Measurements from ENCODE around the gene PHTF2. TPM values are rescaled to one million over a fixed set of nuclear protein-coding genes. Genes with fewer than 3 reads are reported as not detected.

Gene PHTF2
- total RNA-seq = 10 to 100 TPM; 41.5 to 56.4 TPM

GRCh38 chr7:77798394-77799077, at the start of gene PHTF2, which contains the start of gene TMEM60:
Gene PHTF2 (plus strand): TSS chr7:77798773.
Gene TMEM60 (minus strand): TSS chr7:77798434. CDS start chr7:77794373, 4,061 bp downstream.
- ATAC-seq = peak; percentile 91
- peaks cover 29% of the 10 kb centered on the region for H3K36me3 Mint-ChIP-seq
- no peaks in the 10 kb centered on the region for H3K27me3 Mint-ChIP-seq
- H3K9me3 Mint-ChIP-seq (ENCODE audit: low read depth) = no peaks in the 10 kb centered on the region
- peak; percentile 98 for DNase-seq
- peak within 1 kb of the TSS; percentile 93 for H3K4me3 Mint-ChIP-seq
- H3K4me1 Mint-ChIP-seq = peaks cover 61% of the 10 kb centered on the region
- CTCF ChIA-PET = interaction anchor here (0.6 to 1.9 kb wide), 6 partner anchors 13 to 137 kb away, joined by 3 to 15 read pairs (median 4); partner anchors contain the start of gene RSBN1L
- peak within 1 kb of the TSS; percentile 91 for H3K27ac Mint-ChIP-seq

DNA sequence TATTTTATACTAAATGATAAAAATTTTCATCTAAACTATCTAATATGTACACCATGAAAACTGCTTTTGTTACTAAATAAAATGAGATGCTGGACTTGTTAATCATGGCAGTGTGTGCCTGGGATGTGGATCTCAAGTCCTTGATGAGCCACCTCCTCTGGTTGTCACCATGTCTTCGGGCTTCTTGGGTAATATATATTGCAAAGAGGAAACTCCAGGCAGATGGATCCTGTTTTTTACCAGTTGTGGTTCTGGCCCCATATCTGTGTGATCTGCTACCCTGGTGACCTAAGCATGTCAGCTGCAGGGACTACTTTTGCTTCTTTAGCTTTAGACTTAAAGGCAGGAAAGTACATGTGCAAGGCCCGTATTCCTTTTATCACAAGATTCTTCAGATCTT, 46.6 kb upstream of the PHTF2 start:
- CTCF ChIA-PET = interaction anchor here (1.0 to 2.2 kb wide), 3 partner anchors 94 to 100 kb away, joined by 4 to 8 read pairs (median 5); no protein-coding TSS in a partner anchor

GRCh38 chr7:77753173-77753572, 45.4 kb upstream of the PHTF2 start:
- Mint-ChIP-seq H3K9me3 (ENCODE audit: low read depth) (no peaks in the 10 kb centered on the region), H3K4me3 (no peak overlapping the region), H3K4me1 (peaks cover 26% of the 10 kb centered on the region), H3K36me3 (peaks cover 12% of the 10 kb centered on the region), H3K27me3 (no peaks in the 10 kb centered on the region), H3K27ac (no peak overlapping the region)
- DNase-seq (no peak), ATAC-seq (no peak)
- CTCF ChIA-PET = interaction anchor here (1.0 to 2.2 kb wide), 3 partner anchors 57 to 101 kb away, joined by 5 to 8 read pairs (median 5); partner anchors contain the start of gene RSBN1L

More for the DNA sequence above, 46.6 kb upstream of the PHTF2 start:
- H3K4me3 Mint-ChIP-seq = no peak overlapping the region
- peaks cover 23% of the 10 kb centered on the region for H3K4me1 Mint-ChIP-seq
- no peaks in the 10 kb centered on the region for H3K9me3 Mint-ChIP-seq (ENCODE audit: low read depth)
- no peak overlapping the region for H3K27ac Mint-ChIP-seq
- DNase-seq (no peak), ATAC-seq (no peak)
- peaks cover 16% of the 10 kb centered on the region for H3K36me3 Mint-ChIP-seq
- H3K27me3 Mint-ChIP-seq = no peaks in the 10 kb centered on the region

DNA sequence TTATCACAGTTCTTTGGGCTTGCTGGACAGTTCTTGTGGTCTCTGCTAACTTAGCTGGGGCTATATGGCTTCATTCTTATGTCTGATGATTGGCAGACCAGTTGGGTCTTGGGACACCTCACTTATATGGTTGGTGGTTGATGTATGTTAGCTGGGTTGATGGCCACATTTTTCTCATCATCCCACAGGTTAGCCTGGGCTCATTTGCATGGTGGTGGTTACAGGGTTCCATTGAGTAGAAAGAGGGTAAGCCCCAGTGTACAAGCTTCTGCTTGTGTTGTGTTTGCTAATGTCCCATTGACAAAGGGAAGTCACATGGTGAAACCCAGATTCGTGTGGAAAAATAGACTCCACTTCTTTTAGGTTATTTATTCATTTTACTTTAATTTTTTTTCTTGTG, 41.0 kb upstream of the PHTF2 start:
- CTCF ChIA-PET = interaction anchor here (1.2 to 2.7 kb wide), 6 partner anchors 58 to 106 kb away, joined by 4 to 14 read pairs (median 6); partner anchors contain the start of gene RSBN1L
- Mint-ChIP-seq H3K36me3 (no peaks in the 10 kb centered on the region), H3K27me3 (no peaks in the 10 kb centered on the region), H3K9me3 (ENCODE audit: low read depth) (no peaks in the 10 kb centered on the region), H3K4me3 (no peak overlapping the region), H3K27ac (no peak overlapping the region), H3K4me1 (peaks cover 24% of the 10 kb centered on the region)
- no peak for DNase-seq
- peak; percentile 27 for ATAC-seq

DNA sequence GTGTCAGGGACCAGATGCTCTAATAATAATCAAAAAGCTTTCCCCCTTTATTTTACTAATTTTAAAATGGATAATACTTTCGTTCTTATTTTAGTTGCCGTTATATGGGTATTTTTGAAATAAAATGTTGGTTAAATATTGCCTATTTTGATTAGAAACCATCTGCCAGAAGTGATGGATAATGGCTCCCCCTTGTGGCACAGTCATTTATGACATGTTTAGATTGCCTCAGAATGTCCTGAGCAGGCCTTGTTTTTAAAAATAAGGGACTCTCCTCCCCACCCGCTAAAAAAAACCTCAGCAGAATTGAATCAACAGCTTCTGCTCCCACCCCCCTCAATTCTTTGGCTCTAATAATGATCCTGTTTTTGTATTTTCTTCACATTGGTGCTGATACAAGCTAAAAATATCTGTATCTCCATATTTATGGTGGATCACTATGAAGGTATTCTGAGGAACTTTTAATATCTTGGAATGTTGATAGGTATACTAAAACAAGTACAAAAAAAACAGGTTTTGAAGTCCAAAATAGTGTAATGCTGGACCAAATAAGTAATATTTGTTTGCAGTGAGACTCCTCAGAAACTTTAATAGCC, 39.2 kb upstream of the PHTF2 start:
- no peaks in the 10 kb centered on the region for H3K27me3 Mint-ChIP-seq
- ATAC-seq (peak; percentile 58), DNase-seq (peak; percentile 74)
- CTCF ChIA-PET = interaction anchor here (0.6 to 2.9 kb wide), 21 partner anchors 14 to 153 kb away, joined by 3 to 51 read pairs (median 4); partner anchors contain the start of gene PHTF2
- H3K36me3 Mint-ChIP-seq = no peaks in the 10 kb centered on the region
- no peak overlapping the region for H3K27ac Mint-ChIP-seq
- H3K4me1 Mint-ChIP-seq = peaks cover 20% of the 10 kb centered on the region
- no peak overlapping the region for H3K4me3 Mint-ChIP-seq
- H3K9me3 Mint-ChIP-seq (ENCODE audit: low read depth) = no peaks in the 10 kb centered on the region

GRCh38 chr7:77760809-77761453, 37.6 kb upstream of the PHTF2 start:
- Mint-ChIP-seq H3K4me3 (no peak overlapping the region), H3K9me3 (ENCODE audit: low read depth) (no peaks in the 10 kb centered on the region), H3K27me3 (no peaks in the 10 kb centered on the region), H3K27ac (no peak overlapping the region), H3K4me1 (peaks cover 18% of the 10 kb centered on the region), H3K36me3 (peaks cover 4% of the 10 kb centered on the region)
- DNase-seq (no peak), ATAC-seq (no peak)
- CTCF ChIA-PET = interaction anchor here (0.9 to 2.9 kb wide), 3 partner anchors 38 to 108 kb away, joined by 3 to 51 read pairs (median 27); no protein-coding TSS in a partner anchor

- Mint-ChIP-seq H3K27ac (no peak overlapping the region), H3K4me1 (peaks cover 4% of the 10 kb centered on the region), H3K9me3 (ENCODE audit: low read depth) (no peaks in the 10 kb centered on the region), H3K27me3 (no peaks in the 10 kb centered on the region), H3K36me3 (peaks cover 9% of the 10 kb centered on the region), H3K4me3 (no peak overlapping the region)
- CTCF ChIA-PET = interaction anchor here (1.4 to 3.3 kb wide), 2 partner anchors 23 to 114 kb away, joined by 3 to 12 read pairs; no protein-coding TSS in a partner anchor
- DNase-seq (no peak), ATAC-seq (no peak)
These were observed 33.1 kb upstream of the PHTF2 start for GRCh38 chr7:77765481-77765880.

DNA sequence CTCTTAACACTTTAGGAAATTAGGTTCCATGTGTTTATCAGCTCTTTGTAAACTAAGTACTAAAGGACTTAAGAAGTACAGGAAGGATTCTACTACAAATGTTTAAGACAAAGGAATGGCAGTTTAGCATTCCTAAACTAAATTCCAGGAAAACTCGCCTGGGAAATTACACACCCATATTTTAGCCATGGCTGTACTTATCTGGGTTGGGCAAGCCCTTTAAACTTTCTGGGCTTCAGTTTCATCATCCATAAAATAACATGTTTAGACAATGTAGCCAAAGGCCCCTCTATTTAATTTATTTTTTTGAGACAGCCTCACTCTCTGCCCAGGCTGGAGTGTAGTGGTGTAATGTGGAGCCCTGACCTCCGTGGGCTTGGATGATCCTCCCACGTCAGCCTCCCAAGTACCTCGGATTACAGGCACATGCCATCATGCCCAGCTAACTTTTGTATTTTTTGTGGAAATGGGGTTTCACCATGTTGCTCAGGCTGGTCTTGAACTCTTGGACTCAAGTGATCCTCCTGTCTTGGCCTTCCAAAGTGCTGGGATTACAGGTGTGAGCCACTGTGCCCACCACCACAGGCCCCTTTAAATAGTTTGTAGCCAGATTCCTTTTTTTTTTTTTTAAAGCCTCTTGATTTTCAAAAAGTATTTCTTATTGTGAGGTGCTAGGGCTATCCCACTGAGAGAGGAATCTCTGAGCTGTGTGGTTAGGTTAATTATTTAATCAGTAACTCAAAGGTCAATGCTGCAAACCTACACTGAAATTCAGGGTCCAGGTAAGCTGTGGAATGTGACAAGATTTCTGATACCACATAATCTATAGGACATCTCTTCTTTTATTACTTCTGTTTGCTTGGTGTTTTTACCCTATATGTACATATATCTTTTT, 32.4 kb upstream of the PHTF2 start:
- ATAC-seq (no peak), DNase-seq (no peak)
- no peak overlapping the region for H3K27ac Mint-ChIP-seq
- no peak overlapping the region for H3K4me3 Mint-ChIP-seq
- H3K27me3 Mint-ChIP-seq = no peaks in the 10 kb centered on the region
- peaks cover 11% of the 10 kb centered on the region for H3K36me3 Mint-ChIP-seq
- H3K4me1 Mint-ChIP-seq = peaks cover 4% of the 10 kb centered on the region
- CTCF ChIA-PET = interaction anchor here (1.4 to 3.3 kb wide), 2 partner anchors 22 to 115 kb away, joined by 3 to 12 read pairs; no protein-coding TSS in a partner anchor
- no peaks in the 10 kb centered on the region for H3K9me3 Mint-ChIP-seq (ENCODE audit: low read depth)

- Mint-ChIP-seq H3K27me3 (no peaks in the 10 kb centered on the region), H3K27ac (no peak overlapping the region), H3K4me3 (no peak overlapping the region), H3K4me1 (peaks cover 5% of the 10 kb centered on the region), H3K36me3 (peaks cover 11% of the 10 kb centered on the region), H3K9me3 (ENCODE audit: low read depth) (no peaks in the 10 kb centered on the region)
- CTCF ChIA-PET = interaction anchor here (0.6 to 3.3 kb wide), 3 partner anchors 21 to 118 kb away, joined by 3 to 12 read pairs (median 3); no protein-coding TSS in a partner anchor
- ATAC-seq (no peak), DNase-seq (no peak)
These were observed 31.6 kb upstream of the PHTF2 start for GRCh38 chr7:77766801-77767605.

- CTCF ChIA-PET = no interaction called here
These were observed 28.3 kb upstream of the PHTF2 start for GRCh38 chr7:77770316-77770715.

DNA sequence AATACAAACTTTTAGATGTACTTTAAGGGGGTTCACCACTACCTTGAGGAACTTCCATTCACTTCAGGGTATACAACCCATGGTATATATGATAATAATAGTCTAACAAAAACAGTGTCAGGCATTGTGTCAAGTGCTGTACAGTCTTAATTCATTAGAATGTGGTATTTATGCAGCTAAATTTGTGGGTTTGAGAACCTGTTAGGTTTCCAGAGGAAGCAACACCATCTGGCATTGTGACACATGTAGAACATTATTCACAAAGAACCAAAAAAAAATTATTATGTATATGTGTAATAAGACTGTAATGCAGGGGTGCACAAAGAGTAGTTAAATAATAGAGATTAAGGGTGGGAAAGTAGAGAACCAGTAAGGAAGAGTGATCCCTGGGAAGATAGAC, 26.7 kb upstream of the PHTF2 start:
- H3K27me3 Mint-ChIP-seq = no peaks in the 10 kb centered on the region

More at GRCh38 chr7:77770316-77770715, 28.3 kb upstream of the PHTF2 start:
- DNase-seq (no peak), ATAC-seq (no peak)
- Mint-ChIP-seq H3K27me3 (no peaks in the 10 kb centered on the region), H3K27ac (no peak overlapping the region), H3K9me3 (ENCODE audit: low read depth) (no peaks in the 10 kb centered on the region), H3K36me3 (peaks cover 19% of the 10 kb centered on the region), H3K4me3 (no peak overlapping the region), H3K4me1 (peaks cover 2% of the 10 kb centered on the region)

GRCh38 chr7:77778535-77778934, 20.0 kb upstream of the PHTF2 start:
- Mint-ChIP-seq H3K27me3 (no peaks in the 10 kb centered on the region), H3K9me3 (ENCODE audit: low read depth) (no peaks in the 10 kb centered on the region), H3K4me1 (no peaks in the 10 kb centered on the region), H3K27ac (no peak overlapping the region), H3K4me3 (no peak overlapping the region), H3K36me3 (peaks cover 42% of the 10 kb centered on the region)
- CTCF ChIA-PET = interaction anchor here (1.5 kb wide), 1 partner anchor 19 kb away, joined by 8 read pairs; no protein-coding TSS in a partner anchor
- ATAC-seq = no peak
- no peak for DNase-seq

More for the DNA sequence above, 26.7 kb upstream of the PHTF2 start:
- peaks cover 2% of the 10 kb centered on the region for H3K4me1 Mint-ChIP-seq
- DNase-seq (no peak), ATAC-seq (no peak)
- H3K9me3 Mint-ChIP-seq (ENCODE audit: low read depth) = no peaks in the 10 kb centered on the region
- no peak overlapping the region for H3K4me3 Mint-ChIP-seq
- peaks cover 27% of the 10 kb centered on the region for H3K36me3 Mint-ChIP-seq
- H3K27ac Mint-ChIP-seq = peak overlapping the region; percentile 50
- CTCF ChIA-PET = no interaction called here

Measured in activated CD8-positive, alpha-beta memory T cell treated with anti-CD3 and anti-CD28 coated beads, Interleukin-2, amount 10 ng/mL, durations not matched to agents 7 days and 5 days (primary cell).